Thyroid gland (tissue), 4 donors: ENCODE results near the gene FYN.

Experiments used
- POLR2A ChIP-seq, 2 donors: fragments of 450-650 bp; IDR thresholded peaks; one replicate each; pipeline ENCODE4 v1.6.1; 2017; ENCODE audit warnings: antibody characterized with exemption in 2 of 2, mild to moderate bottlenecking in 2 of 2, moderate library complexity in 1 of 2
- TF ChIP-seq, protein P1 (sequence below), 6 experiments: fragments of 200-600 bp in 3 of 6; fragments of 450-650 bp in 3 of 6; sonication (generic) in 3 of 6; IDR thresholded peaks; one replicate each; pipeline ENCODE4 v1.5.1; 2016 to 2019; ENCODE audit warnings: antibody characterized with exemption in 6 of 6, mild to moderate bottlenecking in 2 of 6, inconsistent platforms in 1 of 6, moderate library complexity in 1 of 6

- TF ChIP-seq, protein P1, sequence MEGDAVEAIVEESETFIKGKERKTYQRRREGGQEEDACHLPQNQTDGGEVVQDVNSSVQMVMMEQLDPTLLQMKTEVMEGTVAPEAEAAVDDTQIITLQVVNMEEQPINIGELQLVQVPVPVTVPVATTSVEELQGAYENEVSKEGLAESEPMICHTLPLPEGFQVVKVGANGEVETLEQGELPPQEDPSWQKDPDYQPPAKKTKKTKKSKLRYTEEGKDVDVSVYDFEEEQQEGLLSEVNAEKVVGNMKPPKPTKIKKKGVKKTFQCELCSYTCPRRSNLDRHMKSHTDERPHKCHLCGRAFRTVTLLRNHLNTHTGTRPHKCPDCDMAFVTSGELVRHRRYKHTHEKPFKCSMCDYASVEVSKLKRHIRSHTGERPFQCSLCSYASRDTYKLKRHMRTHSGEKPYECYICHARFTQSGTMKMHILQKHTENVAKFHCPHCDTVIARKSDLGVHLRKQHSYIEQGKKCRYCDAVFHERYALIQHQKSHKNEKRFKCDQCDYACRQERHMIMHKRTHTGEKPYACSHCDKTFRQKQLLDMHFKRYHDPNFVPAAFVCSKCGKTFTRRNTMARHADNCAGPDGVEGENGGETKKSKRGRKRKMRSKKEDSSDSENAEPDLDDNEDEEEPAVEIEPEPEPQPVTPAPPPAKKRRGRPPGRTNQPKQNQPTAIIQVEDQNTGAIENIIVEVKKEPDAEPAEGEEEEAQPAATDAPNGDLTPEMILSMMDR (IDR thresholded peaks at IDR 0.05) = no peak
- no peak for TF ChIP-seq POLR2A (IDR thresholded peaks at IDR 0.05)
Measured at GRCh38 chr6:111624401-111625098, 248.7 kb downstream of the FYN start.
